OCI-LY7 (cell line): ENCODE results near the gene SFRP4.

Source experiments
- EZH2phosphoT487 ChIP-seq: fragments of 200-600 bp; sonication (generic); IDR thresholded peaks from 2 replicates; pipeline ENCODE4 v1.6.1; 2018; ENCODE audit warnings: low read depth, borderline replicate concordance, mild to moderate bottlenecking, mixed run types, antibody characterized with exemption, low read length, moderate library complexity, mixed read lengths
- TF ChIP-seq, protein P1 (sequence below): fragments of 200-600 bp; sonication (generic); conservative IDR thresholded peaks from 2 replicates; pipeline ENCODE4 v1.5.1; 2014; ENCODE audit warnings: mild to moderate bottlenecking, antibody characterized with exemption, low read length, moderate library complexity, mixed read lengths

DNA sequence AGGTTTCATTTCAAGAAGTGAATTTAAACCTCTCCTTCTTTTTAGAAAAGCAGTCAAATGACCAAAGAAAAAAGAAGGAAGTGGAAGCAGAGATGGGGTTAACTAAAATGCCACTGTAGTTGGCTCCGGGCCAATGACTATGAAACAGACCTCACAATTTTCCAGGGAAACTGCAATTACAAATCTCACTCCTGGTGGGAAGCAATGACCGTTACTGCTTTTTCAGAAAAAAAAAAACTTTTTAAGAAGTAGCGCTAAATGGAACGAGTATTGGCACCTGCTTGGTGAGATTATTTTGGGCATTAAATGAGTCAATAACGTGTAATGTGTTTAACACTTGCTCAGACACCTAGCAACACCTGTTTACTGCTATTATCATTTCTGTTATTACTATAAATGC is 1.2 kb downstream of the SFRP4 start:
- TF ChIP-seq, protein P1, sequence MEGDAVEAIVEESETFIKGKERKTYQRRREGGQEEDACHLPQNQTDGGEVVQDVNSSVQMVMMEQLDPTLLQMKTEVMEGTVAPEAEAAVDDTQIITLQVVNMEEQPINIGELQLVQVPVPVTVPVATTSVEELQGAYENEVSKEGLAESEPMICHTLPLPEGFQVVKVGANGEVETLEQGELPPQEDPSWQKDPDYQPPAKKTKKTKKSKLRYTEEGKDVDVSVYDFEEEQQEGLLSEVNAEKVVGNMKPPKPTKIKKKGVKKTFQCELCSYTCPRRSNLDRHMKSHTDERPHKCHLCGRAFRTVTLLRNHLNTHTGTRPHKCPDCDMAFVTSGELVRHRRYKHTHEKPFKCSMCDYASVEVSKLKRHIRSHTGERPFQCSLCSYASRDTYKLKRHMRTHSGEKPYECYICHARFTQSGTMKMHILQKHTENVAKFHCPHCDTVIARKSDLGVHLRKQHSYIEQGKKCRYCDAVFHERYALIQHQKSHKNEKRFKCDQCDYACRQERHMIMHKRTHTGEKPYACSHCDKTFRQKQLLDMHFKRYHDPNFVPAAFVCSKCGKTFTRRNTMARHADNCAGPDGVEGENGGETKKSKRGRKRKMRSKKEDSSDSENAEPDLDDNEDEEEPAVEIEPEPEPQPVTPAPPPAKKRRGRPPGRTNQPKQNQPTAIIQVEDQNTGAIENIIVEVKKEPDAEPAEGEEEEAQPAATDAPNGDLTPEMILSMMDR: no peak
- no peak for TF ChIP-seq EZH2phosphoT487
